Lower leg skin (tissue), 4 donors: ENCODE data around the gene STIL. TPM values are rescaled to one million over a fixed set of nuclear protein-coding genes. Genes with fewer than 3 reads are reported as not detected.

Experiments used
- DNase-seq, 2 donors: peaks; one replicate each; pipeline ENCODE4 v3.0.0-alpha.2; 2019; ENCODE audit warnings: low spot score in 2 of 2
- H3K4me3 ChIP-seq: fragments of 200-600 bp; sonication (generic); 2 replicates; pipeline ENCODE4 v1.5.1; 2017; ENCODE audit warnings: mild to moderate bottlenecking, low read depth; ENCODE audit not compliant: poor library complexity, severe bottlenecking
- POLR2A ChIP-seq, 2 donors: fragments of 450-650 bp; IDR thresholded peaks; one replicate each; pipeline ENCODE4 v1.6.1; 2016 to 2017; ENCODE audit warnings: antibody characterized with exemption in 2 of 2, mild to moderate bottlenecking in 1 of 2, moderate library complexity in 1 of 2
- WGBS, 2 donors: methylation state at CpG; one replicate each; pipeline ENCODE4 v1.1.5; 2018; 5-methylcytosine and 5-hydroxymethylcytosine counted together
- intact Hi-C: fragments of 100-400 bp; cut with DNase I; formaldehyde crosslinking; loops from one replicate; pipeline ENCODE4 v1.15.0; 2023; ENCODE audit warnings: low total_unique reads
- total RNA-seq, 4 donors: library from RNA; depleted of rRNA; stranded (reverse); fragments of >200 nt; gene quantifications; one replicate each; pipeline ENCODE4 v1.1.0, GENCODE V29; 2016
- TF ChIP-seq, protein P1 (sequence below), 3 donors: fragments of 450-650 bp; IDR thresholded peaks; one replicate each; pipeline ENCODE4 v1.5.1; 2016; ENCODE audit warnings: antibody characterized with exemption in 3 of 3, mild to moderate bottlenecking in 3 of 3, moderate library complexity in 2 of 3

The STIL gene
- total RNA-seq, 4 donors from 2014 or later = 1.8 to 9.7 (median 4.3) TPM

DNA sequence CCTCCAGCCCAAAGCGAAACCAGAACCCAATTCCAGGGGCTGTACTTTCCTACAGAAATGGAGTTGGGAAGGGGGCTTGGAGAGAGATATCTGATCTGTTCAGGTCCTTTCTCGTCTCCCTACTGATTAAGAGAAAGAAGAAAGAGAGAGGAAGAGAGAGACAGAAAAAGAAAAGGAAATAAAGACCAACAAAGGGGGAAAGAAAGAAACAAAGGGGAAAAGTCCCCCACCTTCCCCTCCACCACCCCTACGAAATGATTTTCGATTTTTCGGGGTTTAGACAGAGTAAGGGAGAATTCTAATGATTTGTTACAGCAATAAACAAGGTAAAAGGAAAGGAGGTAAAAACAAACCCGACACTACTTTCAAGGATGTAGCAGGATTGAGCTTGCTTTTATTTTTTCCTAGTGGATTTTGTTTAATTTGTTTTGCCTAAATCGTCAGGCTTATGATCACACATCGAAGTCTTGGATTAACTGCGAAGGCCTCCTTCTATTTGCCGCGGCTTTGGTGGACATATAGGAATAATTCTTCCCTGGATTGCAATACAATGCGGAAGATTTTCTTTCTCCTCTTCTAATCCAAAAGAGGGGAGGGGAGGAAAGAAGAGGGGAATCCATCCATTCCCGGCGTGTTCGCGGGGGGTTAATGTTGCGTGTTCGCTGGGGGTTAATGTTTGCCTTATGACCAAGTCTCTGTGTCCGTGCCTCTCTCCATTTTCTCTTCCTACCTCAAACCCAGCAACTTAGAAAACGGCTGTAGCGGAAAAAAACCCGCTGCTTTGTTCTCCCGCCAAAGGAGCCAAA lies 83.9 kb downstream of the STIL start:
- intact Hi-C loops = loop anchor here (5.0 kb wide), 1 partner anchor 1038 kb away; no protein-coding TSS in a partner anchor
- no peak for TF ChIP-seq POLR2A (IDR thresholded peaks at IDR 0.05)
- TF ChIP-seq, protein P1, sequence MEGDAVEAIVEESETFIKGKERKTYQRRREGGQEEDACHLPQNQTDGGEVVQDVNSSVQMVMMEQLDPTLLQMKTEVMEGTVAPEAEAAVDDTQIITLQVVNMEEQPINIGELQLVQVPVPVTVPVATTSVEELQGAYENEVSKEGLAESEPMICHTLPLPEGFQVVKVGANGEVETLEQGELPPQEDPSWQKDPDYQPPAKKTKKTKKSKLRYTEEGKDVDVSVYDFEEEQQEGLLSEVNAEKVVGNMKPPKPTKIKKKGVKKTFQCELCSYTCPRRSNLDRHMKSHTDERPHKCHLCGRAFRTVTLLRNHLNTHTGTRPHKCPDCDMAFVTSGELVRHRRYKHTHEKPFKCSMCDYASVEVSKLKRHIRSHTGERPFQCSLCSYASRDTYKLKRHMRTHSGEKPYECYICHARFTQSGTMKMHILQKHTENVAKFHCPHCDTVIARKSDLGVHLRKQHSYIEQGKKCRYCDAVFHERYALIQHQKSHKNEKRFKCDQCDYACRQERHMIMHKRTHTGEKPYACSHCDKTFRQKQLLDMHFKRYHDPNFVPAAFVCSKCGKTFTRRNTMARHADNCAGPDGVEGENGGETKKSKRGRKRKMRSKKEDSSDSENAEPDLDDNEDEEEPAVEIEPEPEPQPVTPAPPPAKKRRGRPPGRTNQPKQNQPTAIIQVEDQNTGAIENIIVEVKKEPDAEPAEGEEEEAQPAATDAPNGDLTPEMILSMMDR (IDR thresholded peaks at IDR 0.05) = no peak
- 17 to 21% methylated on average over 23 of the region's 23 CpGs for WGBS, 2 donors
- peak in 1 of 2 donors; percentile 14 for DNase-seq
- no peak overlapping the region for H3K4me3 ChIP-seq

DNA sequence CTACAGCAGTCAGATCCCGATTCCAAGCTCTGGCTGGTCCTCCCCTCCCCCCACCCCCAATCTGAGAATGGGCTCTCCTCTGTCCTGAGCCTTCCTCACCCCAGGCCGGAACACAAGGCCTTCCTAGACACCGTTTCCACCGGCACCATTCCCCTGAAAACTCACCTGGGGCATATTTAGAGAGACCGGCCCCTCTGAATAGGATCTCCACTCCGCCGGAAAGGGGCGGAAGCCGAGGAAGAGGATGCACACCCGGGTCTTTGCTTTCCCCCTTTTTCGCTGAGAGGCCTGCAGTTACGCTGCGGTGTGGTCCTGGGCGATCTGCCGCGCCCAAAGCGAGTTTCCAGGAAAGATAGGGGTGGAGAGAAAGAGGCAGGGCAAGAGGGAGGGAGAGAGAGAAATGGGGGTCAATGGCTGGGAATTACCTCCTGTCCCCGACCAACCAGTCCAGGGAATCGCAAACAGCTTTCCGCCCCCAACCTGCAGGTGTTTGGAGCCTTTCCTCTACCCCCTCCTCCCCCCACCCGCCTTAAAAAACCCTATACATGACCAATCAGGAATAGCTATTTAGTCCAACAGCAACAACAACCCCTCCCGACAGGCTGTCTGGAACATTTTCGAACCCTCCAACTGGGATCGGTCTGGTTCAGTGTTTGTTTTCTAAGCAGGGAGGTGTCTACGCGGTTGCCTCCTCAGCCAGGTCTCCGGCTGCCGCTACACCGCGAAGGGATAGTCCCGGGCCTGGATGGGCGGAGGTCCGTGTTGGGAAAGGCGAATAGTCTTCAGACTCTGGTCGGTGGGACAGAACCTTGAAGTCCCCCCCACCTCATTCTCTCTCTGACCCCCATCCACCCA lies 84.7 kb downstream of the STIL start:
- no peak overlapping the region for H3K4me3 ChIP-seq
- peak in 1 of 2 donors; percentile 86 for DNase-seq
- 23 to 29% methylated on average over 35 of the region's 35 CpGs for WGBS, 2 donors
- intact Hi-C loops = no loop called here
- no peak for TF ChIP-seq POLR2A (IDR thresholded peaks at IDR 0.05)
- TF ChIP-seq, protein P1 (IDR thresholded peaks at IDR 0.05) = no peak

DNA sequence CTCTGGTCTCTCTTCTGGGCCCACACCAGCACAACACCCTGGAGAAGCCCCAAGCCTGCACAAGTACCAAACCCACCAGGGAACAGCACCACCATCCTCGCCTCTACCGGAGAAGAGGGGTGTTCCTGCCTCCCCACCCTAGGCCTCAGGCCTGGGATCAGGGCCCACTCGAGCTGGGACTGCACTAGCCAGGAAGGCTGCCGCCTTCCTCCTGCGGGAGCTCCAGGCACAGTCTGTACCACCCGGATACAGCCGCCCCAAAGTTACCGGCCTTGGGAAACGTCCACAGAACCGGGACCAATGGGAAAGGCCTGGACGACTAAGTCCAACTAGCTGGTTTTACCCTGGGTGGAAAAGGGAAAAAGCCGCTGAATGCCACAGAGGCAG lies 85.3 kb downstream of the STIL start:
- WGBS, 2 donors = 55 to 68% methylated on average over 12 of the region's 12 CpGs
- peak in 1 of 2 donors; percentile 85 for DNase-seq
- H3K4me3 ChIP-seq = no peak overlapping the region
- TF ChIP-seq, protein P1 (IDR thresholded peaks at IDR 0.05) = no peak
- TF ChIP-seq POLR2A (IDR thresholded peaks at IDR 0.05) = no peak
- intact Hi-C loops = no loop called here

DNA sequence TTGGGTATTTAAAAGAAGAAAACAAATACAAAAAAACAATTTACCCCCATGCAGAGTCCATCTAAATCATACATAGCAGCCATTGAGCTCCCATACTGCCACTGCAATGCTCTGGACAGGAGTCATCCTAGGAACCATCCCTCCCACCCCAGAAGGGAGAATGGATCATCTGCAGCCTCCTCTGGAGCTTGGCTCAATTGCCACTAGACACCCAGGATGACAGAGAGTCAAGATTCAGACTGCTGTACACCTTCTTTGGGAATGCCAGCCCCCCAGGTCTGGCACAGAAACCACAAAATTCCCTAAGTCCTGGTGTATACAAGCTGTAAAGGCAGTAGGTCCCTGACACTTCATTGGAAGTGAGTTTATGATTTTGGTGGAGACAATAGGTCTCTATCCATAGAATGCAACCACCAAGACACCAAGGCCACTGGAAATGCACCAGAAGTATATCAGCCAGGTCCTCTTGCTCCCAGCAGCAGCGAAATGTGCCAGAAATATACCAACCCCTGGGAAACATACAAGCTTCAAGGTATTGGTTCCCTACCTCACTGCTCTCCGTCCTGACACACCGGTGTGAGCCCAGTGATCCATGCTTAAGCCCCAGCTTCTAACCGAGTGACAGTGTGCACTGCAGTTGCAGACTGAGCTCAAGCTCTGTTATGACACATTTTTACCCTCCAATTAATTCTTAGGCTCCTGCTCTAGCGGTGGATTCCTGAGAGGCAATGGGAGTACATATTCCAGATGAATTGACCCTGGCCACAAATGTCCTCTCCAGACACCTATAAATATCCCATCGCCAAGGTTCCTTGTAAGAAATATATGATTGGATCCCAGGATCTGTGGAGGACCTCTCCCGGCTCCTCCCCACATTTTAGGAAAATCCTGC lies 86.4 kb downstream of the STIL start:
- WGBS, 2 donors = 55 to 60% methylated on average over 7 of the region's 7 CpGs
- no peak overlapping the region for H3K4me3 ChIP-seq
- peak in 1 of 2 donors; percentile 45 for DNase-seq
- intact Hi-C loops = no loop called here
- TF ChIP-seq POLR2A (IDR thresholded peaks at IDR 0.05) = no peak
- TF ChIP-seq, protein P1 (IDR thresholded peaks at IDR 0.05) = no peak

DNA sequence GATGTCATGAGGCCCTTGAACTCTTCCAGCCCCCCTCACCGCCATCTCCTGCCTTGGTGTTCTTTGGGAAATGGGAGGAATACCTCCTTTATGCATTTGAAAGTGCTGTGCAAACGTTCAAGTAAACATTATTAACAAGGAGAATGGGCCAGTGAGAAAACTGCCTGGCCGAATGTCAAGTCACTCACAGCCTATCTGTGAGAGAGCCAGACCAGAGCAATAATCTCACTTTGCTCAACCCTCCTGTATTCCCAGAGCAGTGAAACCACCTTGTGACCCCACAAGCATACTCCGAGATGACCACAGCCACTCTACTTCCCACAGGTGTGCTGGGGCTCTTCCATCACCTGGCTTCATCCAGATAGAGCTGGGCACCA lies 87.1 kb downstream of the STIL start:
- intact Hi-C loops = no loop called here
- no peak overlapping the region for H3K4me3 ChIP-seq
- WGBS, 2 donors = 65 to 81% methylated on average over 4 of the region's 4 CpGs
- no peak for TF ChIP-seq POLR2A (IDR thresholded peaks at IDR 0.05)
- no peak for DNase-seq
